22Rv1 (cell line): ENCODE data around the gene UMODL1.

Experiments used
- H3K27ac ChIP-seq: fragments of 450-650 bp; 2 replicates; pipeline ENCODE4 v1.5.1; 2017
- ZFX ChIP-seq: fragments of 450-650 bp; IDR thresholded peaks from 2 replicates; pipeline ENCODE4 v1.6.1; 2017; ENCODE audit warnings: antibody characterized with exemption, borderline replicate concordance
- TF ChIP-seq, protein P1 (sequence below): fragments of 450-650 bp; IDR thresholded peaks from 2 replicates; pipeline ENCODE4 v1.5.1; 2017; ENCODE audit warnings: mild to moderate bottlenecking

UMODL1 gene

GRCh38 chr21:42144679-42145568 is 73.8 kb downstream of the UMODL1 start:
- H3K27ac ChIP-seq, result no peak overlapping the region
- TF ChIP-seq, protein P1, sequence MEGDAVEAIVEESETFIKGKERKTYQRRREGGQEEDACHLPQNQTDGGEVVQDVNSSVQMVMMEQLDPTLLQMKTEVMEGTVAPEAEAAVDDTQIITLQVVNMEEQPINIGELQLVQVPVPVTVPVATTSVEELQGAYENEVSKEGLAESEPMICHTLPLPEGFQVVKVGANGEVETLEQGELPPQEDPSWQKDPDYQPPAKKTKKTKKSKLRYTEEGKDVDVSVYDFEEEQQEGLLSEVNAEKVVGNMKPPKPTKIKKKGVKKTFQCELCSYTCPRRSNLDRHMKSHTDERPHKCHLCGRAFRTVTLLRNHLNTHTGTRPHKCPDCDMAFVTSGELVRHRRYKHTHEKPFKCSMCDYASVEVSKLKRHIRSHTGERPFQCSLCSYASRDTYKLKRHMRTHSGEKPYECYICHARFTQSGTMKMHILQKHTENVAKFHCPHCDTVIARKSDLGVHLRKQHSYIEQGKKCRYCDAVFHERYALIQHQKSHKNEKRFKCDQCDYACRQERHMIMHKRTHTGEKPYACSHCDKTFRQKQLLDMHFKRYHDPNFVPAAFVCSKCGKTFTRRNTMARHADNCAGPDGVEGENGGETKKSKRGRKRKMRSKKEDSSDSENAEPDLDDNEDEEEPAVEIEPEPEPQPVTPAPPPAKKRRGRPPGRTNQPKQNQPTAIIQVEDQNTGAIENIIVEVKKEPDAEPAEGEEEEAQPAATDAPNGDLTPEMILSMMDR, result no peak
- no peak for TF ChIP-seq ZFX

GRCh38 chr21:42145569-42146272 is 74.6 kb downstream of the UMODL1 start:
- TF ChIP-seq, protein P1, result peak; percentile 75
- no peak for TF ChIP-seq ZFX
- no peak overlapping the region for H3K27ac ChIP-seq

- TF ChIP-seq ZFX, result no peak
- TF ChIP-seq, protein P1, result no peak
- H3K27ac ChIP-seq, result no peak overlapping the region
Measured at GRCh38 chr21:42146273-42146805, 75.2 kb downstream of the UMODL1 start.

GRCh38 chr21:42146821-42147220 is 75.7 kb downstream of the UMODL1 start:
- TF ChIP-seq ZFX, result no peak
- TF ChIP-seq, protein P1, result no peak
- no peak overlapping the region for H3K27ac ChIP-seq

DNA sequence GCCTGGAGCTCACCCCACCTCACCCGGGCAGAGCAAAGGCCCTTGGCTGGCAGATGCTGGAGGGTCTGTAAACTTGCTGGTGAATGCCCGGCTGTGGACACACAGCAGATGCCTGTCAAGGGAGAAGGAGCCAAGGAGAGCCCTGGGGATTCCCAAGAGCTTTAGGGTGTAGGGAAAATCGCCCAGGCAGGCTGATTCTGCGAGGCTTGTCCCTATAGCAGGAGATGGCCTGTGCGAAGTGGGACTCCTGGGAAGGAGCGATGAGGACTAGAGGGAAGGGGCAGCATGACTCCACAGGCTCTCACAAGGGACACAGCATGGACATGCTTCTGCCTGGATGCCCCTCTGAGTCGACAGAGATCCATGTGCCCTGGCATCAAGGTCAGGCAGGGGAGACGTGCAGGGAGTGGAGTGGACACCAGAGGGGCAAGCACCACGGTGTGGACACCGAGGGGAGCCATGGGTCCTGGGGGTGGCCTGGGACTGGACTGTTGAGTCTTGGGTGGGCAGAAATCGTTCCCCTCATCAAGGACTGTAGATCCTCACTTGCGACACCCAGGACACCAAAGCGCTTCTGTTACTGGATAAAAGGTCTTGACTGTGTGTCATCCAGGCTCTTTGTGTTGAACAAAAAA is 76.4 kb downstream of the UMODL1 start:
- no peak for TF ChIP-seq ZFX
- TF ChIP-seq, protein P1, result no peak
- H3K27ac ChIP-seq, result no peak overlapping the region

GRCh38 chr21:42148097-42148496 is 77.0 kb downstream of the UMODL1 start:
- TF ChIP-seq, protein P1, result no peak
- TF ChIP-seq ZFX, result no peak

More at GRCh38 chr21:42148097-42148496, 77.0 kb downstream of the UMODL1 start:
- H3K27ac ChIP-seq, result no peak overlapping the region
